DMS114 treated with DMSO at 0.1 percent for 48 hours (cell line): ENCODE data around the gene DAAM1.

Source experiments
- DNase-seq: peaks from one replicate; lab custom pipeline; 2025; ENCODE audit not compliant: unreplicated experiment; lab: John Stamatoyannopoulos, UW

The DAAM1 gene

DNA sequence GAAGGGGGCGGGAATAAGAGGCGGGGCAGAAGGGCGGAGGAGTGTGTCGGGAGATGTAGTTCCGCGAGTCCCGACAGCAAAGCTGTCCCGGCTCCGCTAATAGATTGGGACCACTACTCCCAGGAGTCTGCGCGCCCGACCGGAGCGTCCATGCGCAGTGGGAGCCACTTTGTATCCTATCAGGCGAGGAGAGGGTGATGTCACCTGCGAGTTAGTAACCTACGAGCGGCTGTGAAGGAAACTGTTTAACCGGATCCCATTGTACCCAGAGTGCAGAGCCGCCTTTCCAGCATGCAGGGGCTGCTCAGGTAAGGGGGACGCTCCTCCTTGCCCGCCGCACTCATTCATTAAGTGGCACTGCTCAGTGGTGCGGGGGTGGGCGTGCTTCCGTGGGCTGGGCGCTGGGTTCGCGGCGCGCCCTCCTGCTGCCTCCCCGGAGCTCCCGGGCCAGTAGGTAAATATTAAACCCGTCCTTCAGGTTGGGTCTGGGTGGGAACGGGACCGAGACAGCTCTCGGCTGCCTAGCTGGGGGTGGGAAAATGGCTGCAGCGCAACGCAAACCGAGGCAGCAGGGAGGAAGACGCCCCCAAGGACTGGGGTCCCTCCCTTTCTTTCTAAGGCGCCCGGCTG is at the start of gene DAAM1:
Gene DAAM1 (plus strand): TSS at position 207 of the 630 bp plus-strand sequence. CDS start 74,811 bp downstream, outside the sequence.
- DNase-seq, result peak; percentile 92

DNA sequence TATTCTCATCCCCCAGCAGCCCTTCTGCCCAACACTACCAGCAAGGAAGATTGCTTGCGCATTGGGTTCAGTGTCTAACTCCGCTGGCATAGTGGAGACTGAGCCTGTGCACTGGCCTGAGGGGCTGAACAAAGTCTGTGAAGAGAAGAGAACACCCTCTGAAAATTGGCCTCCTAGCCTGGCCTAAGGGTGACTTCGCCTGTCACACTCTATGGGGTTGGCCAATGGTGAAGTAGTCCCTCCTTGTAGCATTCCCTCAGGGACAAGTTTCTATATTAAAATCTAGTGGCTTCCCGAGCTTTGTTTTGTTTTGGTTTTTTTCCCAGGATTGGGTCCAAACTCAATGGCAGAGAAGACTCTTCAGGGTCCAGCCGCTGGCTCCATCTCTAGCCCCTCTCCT is 49.1 kb upstream of the DAAM1 start:
- no peak for DNase-seq

DNA sequence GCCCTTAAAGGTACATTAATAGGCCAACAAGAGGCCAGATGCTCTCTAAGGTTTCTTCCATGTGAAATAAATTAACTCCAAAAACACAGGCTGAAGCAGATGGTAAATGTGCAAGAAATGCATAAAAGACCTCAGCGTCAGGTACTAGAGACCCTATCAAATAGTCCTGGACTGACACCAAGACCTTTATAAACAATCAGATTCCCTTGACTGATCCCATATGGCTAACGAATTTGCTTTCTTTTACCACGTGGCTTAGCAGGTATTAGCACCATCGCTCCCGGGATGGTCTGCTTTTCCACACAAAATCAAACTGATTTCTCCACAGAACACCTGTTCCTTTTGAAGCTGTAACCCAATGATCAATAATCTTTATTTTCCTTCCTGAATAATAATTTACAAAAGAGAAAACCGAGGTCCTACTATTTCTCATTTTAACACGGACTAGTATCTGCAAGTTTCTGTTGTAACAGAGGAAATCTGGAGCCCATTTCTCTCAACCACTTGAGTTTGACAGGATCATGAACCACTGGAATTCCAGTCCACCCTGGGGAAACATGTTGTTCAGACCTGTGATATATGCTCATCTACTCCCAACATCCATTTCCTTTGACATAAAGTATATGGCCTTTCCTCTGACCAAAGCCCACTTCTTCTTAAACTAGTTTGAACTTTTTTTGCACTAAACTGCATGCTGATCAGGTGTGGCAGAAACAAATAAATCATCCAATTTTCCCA is 48.2 kb upstream of the DAAM1 start:
- DNase-seq, result no peak

DNA sequence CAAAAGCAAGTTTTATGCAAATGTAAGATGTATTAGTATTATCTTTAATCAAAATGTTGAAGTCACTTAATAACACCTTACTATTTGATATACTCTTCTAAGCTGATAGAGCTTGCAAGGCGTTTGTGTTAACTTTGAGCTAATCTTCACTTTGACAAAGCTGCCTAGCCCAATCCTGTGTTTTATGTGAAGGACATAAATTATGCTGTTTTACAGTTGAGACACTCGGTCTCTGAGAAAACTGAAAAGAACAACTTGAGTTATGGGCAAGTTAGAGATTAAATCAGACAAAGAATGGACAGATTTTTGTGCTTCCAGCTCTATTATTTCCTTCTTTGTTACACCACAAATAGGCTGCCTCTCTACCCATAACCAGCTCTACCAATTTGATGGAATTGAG is 42.0 kb upstream of the DAAM1 start:
- no peak for DNase-seq

DNA sequence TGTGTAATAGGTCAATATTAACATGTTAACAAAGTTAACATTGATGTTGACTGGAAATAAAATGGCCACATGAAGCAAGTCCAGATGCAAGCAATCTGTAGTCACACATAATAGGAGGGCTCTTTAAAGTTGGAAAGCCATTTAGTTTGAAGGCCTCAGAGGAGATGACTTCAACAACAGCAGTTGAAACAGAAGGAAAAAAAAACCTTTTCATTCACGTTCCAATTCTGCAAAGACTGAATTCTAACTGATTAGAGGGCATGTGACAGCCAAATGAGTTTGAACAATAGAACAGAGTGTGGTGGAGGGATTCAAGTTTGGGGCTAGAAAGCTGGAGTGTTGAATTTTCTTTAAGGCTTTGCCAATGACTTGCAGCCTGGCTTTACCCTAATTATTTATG is 41.5 kb upstream of the DAAM1 start:
- DNase-seq, result no peak

DNA sequence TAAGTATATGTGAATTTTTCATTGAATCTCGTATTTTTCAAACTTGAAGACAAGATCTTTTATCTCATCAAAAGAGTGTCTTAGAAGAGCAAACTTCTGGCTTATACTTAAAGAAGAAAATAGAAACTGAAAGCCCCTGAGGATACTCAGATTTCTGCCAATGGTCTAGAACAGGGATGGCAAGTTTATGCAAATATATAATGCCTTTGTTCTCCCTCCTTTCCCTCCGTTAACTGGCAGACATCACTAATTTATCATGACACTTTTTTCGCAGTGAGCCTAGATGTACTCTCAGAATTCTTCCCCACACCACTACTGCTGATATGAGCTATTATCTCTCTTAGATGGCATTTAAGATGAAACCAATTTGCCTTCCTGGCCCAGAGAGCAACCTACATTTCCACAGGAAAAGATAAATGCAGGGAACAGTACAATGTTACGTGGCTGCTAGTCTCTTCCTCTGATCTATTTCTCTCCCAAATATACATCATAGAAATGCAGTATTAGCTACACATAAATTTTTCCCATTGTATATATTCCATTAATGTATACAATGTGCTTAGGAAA is 40.0 kb upstream of the DAAM1 start:
- DNase-seq, result no peak

DNA sequence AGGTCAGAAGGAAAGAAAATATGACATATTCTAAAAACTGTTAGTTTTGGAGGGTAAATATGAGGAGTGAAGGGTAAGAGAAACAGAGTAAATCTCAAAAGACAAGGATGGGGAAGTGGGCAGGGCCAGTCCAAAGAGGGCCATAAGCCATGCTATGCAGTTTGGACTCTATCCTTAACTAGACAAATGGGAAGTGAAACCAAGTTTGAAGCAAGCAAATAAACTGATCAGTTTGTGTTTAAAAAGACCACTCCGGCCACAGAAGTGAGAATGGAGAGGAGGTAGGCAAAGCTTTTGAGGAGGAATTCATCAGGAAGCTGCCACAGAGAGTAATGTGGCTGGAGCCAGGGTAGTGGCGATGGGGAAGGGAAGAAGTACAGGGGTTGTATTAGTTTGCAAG is 37.5 kb upstream of the DAAM1 start:
- DNase-seq, result no peak

DNA sequence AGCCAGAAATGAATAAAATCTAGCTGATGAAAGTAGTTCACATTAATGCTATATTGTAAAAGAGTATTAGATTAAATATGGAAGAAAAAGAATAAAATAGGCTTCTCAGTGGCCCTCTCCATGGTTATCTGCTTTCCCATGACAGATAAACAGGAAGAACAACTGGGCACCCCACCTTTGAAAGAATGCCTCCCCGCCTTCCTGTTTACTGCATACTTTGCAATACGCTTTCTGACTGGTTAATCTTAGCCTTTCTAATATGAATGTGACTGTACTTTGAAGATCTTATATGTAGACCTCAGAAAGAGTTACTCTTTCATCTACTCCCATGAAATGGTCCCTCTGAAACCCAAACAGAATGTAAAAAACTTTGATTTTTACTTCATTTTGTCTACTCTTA is 34.1 kb upstream of the DAAM1 start:
- DNase-seq, result no peak

DNA sequence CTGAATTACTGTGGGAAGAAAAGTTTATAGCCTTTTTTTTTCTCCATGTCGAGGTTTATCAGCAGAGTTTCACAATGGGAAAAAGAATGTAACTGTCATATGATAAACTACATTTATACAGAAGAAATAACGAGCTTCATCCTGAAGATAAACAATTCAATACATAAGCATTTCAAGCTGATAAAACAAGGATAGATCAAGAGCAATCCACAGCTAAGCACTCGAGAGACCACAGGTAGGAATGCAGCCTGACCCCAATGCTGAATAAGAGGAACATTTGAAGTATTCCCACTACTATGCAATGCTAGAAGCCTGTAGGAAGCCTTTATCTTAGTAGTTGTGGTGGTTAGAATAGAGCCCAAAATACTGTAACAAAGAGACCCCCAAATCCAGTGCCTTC is 32.6 kb upstream of the DAAM1 start:
- DNase-seq, result no peak

DNA sequence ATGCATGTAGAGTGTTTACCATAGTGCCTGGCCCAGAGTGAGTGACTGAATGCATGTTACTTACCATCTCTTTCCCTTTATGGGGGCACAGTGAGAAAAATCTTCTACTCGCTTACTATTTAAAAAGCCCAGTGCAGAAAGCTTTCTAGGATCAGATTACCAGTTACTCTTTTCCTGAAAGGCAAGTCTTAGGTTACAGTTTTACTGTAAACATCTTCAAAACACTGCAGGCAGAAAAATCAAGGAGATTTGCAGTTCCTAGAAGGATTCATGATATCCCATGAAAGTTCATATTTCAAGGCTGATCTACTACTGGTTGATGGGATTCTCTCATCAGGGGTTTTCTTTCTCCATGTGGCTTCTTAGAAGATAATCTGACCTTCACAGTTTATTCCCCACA is 29.3 kb upstream of the DAAM1 start:
- no peak for DNase-seq

DNA sequence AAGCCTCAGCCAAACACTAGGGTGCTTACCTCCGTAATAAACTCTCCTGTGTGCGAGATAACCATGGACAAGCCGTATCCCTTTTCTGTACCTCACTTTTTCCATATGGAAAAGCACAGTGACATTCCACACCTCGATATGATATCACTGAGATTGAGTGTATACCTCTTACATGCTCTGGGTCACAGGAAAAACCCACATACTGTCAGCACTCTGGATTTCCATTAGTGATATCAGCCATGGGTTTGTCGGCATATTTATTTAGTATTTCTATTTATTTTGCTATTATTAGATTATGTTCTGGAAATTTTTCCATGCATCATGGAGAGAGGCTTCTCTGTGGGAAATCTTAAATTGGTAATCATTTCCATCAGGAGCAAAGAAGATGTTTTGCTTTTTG is 28.0 kb upstream of the DAAM1 start:
- DNase-seq, result no peak

DNA sequence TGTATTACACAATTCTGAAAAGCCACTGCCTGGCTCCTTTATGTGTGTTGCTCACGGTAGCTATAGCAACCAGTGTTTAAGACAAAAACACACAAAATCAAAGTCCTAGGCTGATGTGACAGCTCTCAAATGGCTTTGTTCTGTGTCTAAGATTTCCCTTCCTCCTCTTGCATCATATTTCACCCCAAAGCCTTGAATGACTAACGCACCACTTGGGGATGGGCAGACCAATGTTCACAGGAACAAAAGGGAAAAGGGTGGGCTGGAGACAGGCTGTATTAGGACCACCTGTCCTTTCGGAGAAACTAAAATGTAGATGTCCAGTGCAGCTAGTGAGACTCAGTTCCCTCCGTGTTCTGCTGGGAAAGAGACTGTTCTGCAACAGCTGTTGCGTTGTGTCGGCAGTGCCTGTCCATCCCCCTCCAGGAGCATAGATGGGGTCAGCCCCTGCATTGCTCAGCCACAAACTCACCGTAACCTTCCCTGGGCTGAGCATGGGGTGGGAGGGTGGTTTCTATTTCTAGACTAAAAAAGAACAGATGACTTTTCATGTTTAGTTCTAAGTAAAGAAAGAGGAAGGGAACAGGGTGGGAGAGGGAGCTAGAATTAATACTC is 26.8 kb upstream of the DAAM1 start:
- no peak for DNase-seq

DNA sequence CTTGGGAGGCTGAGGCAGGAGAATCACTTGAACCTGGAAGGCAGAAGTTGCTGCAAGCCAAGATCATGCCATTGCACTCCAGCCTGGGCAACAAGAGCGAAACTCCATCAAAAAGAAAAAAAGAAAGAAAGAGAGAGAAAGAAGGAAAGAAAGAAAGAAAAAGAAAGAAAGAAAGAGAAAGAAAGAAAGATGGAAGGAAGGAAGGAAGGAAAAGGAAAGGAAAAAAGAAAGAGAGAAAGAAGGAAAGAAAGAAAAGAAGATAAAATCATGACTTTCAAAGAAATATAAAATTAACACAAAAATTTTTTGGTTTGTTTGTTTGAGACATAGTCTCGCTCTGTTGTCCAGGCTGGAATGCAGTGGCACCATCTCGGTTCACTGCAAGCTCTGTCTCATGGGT is 22.2 kb upstream of the DAAM1 start:
- no peak for DNase-seq

DNA sequence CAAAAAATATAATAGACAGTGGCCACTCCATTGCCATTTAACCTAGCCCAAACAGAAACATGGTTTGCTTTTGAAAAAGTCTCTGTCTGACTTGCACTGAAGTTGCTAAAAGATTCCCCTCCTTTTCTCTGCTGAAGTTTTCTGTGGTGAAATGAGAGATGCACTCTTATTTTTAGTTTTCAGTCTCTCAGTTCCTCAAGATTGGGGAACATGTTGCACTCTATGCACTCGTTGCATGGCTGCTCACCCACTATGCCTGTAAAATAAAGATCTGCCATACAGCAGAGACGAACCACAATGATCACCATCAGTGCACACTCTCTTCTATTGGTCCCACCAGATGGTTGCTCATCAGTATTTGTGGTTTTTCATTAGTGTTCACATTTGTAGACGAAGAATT is 13.1 kb upstream of the DAAM1 start:
- no peak for DNase-seq

DNA sequence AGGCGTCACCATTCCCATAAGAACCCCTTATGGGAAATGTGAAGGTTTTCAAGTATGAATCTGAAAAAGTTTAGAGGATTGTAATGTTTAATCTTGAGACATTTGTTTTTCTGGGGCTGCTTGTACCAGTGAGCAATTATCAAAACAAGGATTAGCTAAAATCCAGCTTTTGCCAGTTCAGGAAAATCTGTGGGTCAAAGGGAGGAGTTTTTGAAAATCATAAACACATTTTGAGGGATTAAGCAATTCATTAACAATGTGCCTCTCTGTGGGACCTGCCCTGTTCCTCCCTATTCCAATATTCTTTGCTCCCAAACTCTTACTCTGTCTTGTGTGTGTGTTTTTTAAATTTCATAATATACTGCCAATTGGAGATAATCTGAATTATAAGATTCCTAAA is 11.7 kb upstream of the DAAM1 start:
- DNase-seq, result no peak

DNA sequence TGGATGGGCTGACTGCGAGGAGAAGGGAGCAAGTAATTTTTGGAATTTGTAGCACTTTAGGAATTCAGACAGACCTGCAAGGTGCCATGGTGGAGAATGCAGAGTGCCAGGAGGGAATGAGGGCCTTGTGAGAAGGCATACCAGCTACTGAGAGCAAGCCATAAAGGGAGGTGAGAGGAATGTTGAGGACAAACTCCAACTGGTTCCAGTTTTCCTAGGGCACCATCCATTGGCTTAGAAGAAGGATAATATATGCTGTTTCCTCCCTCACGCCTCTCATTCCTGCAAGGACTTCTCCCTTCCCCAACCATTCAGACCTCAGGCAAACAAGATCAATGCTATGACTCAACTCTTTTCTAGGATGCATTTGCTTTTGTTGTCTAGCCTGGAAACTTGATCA is 11.2 kb upstream of the DAAM1 start:
- DNase-seq, result no peak

DNA sequence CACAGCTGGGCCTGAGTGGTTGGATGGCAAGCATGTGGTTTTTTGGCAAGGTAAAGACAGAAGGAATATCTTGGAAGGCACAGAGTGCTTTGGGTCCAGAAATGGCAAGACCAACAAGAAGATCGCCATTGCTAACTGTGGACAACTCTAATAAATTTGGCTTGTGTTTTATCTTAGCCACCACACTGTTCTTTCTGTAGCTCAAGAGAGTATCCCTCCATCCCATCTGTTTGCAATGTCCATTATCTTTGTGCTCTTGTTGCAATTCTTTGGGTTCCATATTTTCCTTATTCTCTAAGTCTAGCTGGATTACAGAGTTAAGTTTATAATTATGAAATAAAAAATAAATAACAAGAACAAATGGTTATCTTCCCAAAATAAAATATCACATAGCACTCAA is 6.7 kb upstream of the DAAM1 start:
- DNase-seq, result no peak

DNA sequence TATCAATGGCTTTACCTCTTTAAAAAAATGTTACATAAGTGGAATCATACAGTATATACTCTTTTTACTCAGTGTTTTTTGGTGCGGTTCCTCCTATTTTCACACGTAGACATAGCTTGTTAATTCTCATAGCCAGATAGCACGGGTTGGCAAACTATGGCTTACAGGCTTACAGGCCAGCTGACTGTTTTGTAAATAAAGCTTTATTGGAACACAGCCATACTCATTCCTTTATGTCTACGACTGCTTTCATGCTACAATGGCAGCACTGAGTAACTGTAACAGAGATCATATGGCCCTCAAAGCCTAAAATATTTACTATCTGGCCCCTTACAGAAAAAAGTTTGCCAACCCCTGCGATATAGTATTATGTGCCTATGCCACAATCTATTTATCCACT is 5.8 kb upstream of the DAAM1 start:
- DNase-seq, result no peak

DNA sequence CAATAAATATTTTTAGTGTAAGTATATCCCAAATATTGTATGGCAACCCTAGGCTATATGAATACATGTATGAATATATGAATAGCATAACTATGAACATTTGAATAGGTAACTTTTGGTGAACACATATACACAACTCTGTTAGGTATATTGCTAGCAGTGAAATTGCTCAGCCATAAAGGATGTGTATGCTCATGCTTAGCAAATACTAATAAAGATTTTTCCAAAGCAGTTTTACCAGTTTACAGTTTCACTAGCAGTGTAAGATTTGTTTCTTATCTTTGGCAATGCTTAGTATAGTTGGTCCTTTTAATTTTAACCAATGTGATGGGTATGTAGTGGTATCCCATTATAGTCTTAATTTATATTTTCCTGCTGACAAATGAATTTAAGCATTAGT is 5.3 kb upstream of the DAAM1 start:
- no peak for DNase-seq

DNA sequence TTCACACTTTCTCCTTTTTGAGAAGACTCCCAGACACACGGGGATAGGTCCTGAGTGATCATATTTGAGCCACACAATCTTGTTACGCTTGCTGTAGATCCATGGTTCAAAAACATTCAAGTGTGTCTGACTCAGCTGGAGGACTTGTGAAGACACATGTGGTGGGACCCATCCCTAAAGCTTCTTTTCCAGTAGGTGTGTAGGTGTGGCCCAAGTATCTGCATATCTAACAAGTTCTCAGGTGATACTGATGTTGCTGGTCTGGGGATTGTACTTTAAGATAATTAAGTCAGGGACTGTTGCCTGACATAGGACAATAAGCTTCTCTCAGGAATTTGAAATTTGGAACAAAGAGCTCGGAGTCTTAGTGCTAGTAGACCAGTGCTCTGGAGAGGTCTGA is 4.1 kb upstream of the DAAM1 start:
- no peak for DNase-seq

DNA sequence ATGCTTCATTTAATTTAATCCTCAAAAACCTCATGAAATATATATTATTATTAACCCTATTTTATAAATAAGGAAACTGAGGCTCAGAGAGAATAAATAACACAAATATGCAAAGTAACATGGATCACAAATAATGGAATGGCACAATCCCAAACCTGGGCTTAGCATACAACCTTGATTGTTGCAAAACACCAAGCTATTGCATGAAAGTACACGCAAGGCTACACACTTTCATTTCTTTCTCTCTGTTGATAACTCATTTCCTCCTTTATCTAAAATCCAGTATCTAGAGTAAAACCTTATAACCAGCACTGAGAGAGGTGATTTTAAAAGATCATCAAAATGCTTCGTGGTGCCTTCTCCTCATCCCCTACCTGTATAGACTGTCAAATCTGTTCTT is 2.8 kb upstream of the DAAM1 start:
- DNase-seq, result no peak

DNA sequence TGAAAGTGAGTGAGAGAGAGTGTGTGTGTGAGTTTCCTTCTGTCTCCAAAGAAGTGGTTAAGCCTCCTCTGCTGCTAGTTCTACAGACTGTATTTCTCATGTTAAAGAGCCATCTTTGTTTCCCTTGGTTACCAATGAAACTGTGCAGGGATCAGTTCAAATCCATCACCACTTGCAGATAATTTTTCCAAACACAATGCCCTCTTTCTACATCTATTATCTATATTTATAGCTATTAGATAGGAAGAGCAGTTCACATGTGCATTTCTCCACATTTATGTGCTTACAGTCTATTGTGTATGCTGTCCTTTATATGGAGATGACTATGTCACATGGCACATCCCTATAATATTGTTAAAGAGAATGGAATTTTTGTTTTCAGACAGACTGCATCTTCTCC is 2.2 kb upstream of the DAAM1 start:
- DNase-seq, result no peak
